Islet precursor cell (in vitro differentiated cells): ENCODE results near the gene CEBPE.
"Not testable (repeated sequence)": the region's sequence is repeated elsewhere in the genome, so short reads cannot be mapped to it uniquely, and the experiment has no call there.

ENCODE experiments used
- DNase-seq: peaks from one replicate; pipeline ENCODE4 v3.0.0-alpha.2; 2018

The CEBPE gene

GRCh38 chr14:23120541-23121251 lies 1.6 kb upstream of the CEBPE start:
- peak; percentile 95 for DNase-seq

- DNase-seq: peak; percentile 59
These were observed 590 bp upstream of the CEBPE start for GRCh38 chr14:23119363-23120327.

GRCh38 chr14:23117371-23118020 lies 1.6 kb downstream of the CEBPE start:
- peak; percentile 50 for DNase-seq

GRCh38 chr14:23115918-23116317 lies 3.1 kb downstream of the CEBPE start:
- no peak for DNase-seq

- no peak for DNase-seq
These were observed 3.9 kb downstream of the CEBPE start for GRCh38 chr14:23115039-23115731.

GRCh38 chr14:23114669-23115038 lies 4.4 kb downstream of the CEBPE start:
- no peak for DNase-seq

GRCh38 chr14:23114120-23114458 lies 5.0 kb downstream of the CEBPE start:
- no peak for DNase-seq

GRCh38 chr14:23113431-23114119 lies 5.5 kb downstream of the CEBPE start:
- no peak for DNase-seq

GRCh38 chr14:23112359-23113178 lies 6.5 kb downstream of the CEBPE start:
- no peak for DNase-seq

GRCh38 chr14:23110579-23111365 lies 8.3 kb downstream of the CEBPE start:
- DNase-seq: no peak

GRCh38 chr14:23109769-23110168 lies 9.3 kb downstream of the CEBPE start:
- DNase-seq: no peak

- not testable (repeated sequence) for DNase-seq
These were observed 10.9 kb downstream of the CEBPE start for GRCh38 chr14:23108169-23108568.

GRCh38 chr14:23107620-23108019 lies 11.4 kb downstream of the CEBPE start:
- DNase-seq: not testable (repeated sequence)

GRCh38 chr14:23106747-23107045 lies 12.4 kb downstream of the CEBPE start:
- DNase-seq: no peak

- DNase-seq: no peak
These were observed 13.7 kb downstream of the CEBPE start for GRCh38 chr14:23105348-23105824.

- DNase-seq: no peak
These were observed 14.3 kb downstream of the CEBPE start, which contains the start of gene CIROP for GRCh38 chr14:23104591-23105347. CIROP (minus strand) TSS chr14:23104989; CDS start chr14:23104920, 69 bp downstream.

GRCh38 chr14:23104070-23104590 lies 14.9 kb downstream of the CEBPE start:
- DNase-seq: no peak

GRCh38 chr14:23103581-23103980 lies 15.5 kb downstream of the CEBPE start:
- no peak for DNase-seq

- DNase-seq: no peak
These were observed 16.3 kb downstream of the CEBPE start for GRCh38 chr14:23102801-23103200.
